B cell (primary cell): ENCODE results near the gene NAA60.

Experiments used
- CTCF ChIP-seq: fragments of 200-600 bp; IDR thresholded peaks from one replicate; pipeline ENCODE4 v1.8.0; 2022; ENCODE audit warnings: antibody characterized with exemption, mild to moderate bottlenecking
- EZH2 ChIP-seq: IDR thresholded peaks from 2 replicates; pipeline ENCODE4 v1.6.1; 2012; ENCODE audit warnings: borderline replicate concordance, low read depth, mild to moderate bottlenecking, moderate library complexity, low read length; ENCODE audit not compliant: insufficient read depth, poor library complexity, severe bottlenecking

DNA sequence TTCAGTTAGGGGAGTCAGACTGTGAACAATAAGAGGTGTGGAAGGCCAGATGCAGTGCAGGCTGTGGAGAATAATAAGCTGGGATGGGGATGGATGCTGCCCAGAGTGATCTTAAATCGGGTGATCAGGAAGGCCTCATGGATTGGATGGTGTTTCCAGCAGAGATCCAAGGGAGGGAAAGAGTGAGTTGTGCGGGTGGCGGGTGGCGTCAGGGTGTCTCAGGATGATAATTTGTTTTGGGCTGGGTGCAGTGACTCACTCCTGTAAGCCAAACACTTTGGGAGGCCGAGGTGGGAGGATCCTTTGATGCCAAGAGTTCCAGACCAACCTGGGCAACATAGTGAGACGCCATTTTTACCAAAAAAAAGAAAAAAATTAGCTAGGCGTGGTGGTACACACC lies 65.3 kb downstream of the NAA60 start:
- TF ChIP-seq CTCF (no peak), EZH2 (no peak)
